Endothelial cell (in vitro differentiated cells): ENCODE measurements around the gene KLHL15. TPM values are rescaled to one million over a fixed set of nuclear protein-coding genes. Genes with fewer than 3 reads are reported as not detected.

Experiments used
- DNase-seq: peaks from one replicate; pipeline ENCODE4 v3.0.0; 2021; ENCODE audit warnings: low spot score
- H3K27ac Mint-ChIP-seq: one replicate; pipeline ENCODE4 v1.8.0; 2021; ENCODE audit warnings: mixed read lengths, inconsistent platforms; ENCODE audit not compliant: unreplicated experiment
- H3K27me3 Mint-ChIP-seq: one replicate; pipeline ENCODE4 v1.8.0; 2021; ENCODE audit warnings: mild to moderate bottlenecking, moderate library complexity, mixed read lengths, inconsistent platforms; ENCODE audit not compliant: unreplicated experiment
- H3K36me3 Mint-ChIP-seq: one replicate; pipeline ENCODE4 v1.8.0; 2021; ENCODE audit warnings: mild to moderate bottlenecking, low read depth, mixed read lengths, inconsistent platforms; ENCODE audit not compliant: unreplicated experiment
- H3K4me1 Mint-ChIP-seq: one replicate; pipeline ENCODE4 v1.8.0; 2021; ENCODE audit warnings: mild to moderate bottlenecking, mixed read lengths, inconsistent platforms; ENCODE audit not compliant: unreplicated experiment
- H3K4me3 Mint-ChIP-seq: one replicate; pipeline ENCODE4 v1.8.0; 2021; ENCODE audit warnings: mild to moderate bottlenecking, mixed read lengths, inconsistent platforms; ENCODE audit not compliant: unreplicated experiment
- H3K9me3 Mint-ChIP-seq: one replicate; pipeline ENCODE4 v1.8.0; 2021; ENCODE audit warnings: mixed read lengths, inconsistent platforms; ENCODE audit not compliant: unreplicated experiment
- total RNA-seq: library from RNA; stranded (reverse); fragmentation: NEBNext Ultra II Directional; extraction: Animal tissue kit (Norgen Biotek cat#: 25700); gene quantifications from one replicate; pipeline ENCODE4 v1.2.1, GENCODE V29; 2021; ENCODE audit not compliant: unreplicated experiment
- TF ChIP-seq, protein P1 (sequence below): fragments of 200-600 bp; sonication (generic); IDR thresholded peaks from one replicate; pipeline ENCODE4 v1.5.0; 2021; ENCODE audit warnings: antibody characterized with exemption; ENCODE audit not compliant: unreplicated experiment

Gene KLHL15
- total RNA-seq, 1 donor from 2014 or later: 5.6 TPM

DNA sequence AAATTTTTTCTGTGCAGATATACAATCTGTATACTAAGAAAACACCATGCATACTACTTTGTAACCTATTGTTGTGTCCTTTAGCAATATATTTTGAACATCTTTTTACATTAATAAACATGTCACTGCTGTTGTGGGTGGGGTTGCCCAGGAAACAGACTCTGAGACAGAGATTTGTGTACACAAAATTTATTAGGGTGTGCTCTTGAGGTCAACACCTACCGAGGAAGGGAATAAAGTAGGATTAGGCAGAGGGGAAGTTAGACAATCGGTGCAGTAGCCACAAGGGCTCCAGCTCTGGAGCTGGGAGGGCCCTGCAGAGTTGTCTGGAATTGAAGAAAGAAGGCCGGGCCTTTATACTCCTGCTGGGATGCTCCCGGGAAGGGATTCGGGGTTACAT lies 62.8 kb downstream of the KLHL15 start:
- Mint-ChIP-seq H3K27ac (no peak overlapping the region), H3K9me3 (no peaks in the 10 kb centered on the region), H3K27me3 (peaks cover 2% of the 10 kb centered on the region), H3K36me3 (no peaks in the 10 kb centered on the region), H3K4me1 (no peaks in the 10 kb centered on the region), H3K4me3 (no peak overlapping the region)
- TF ChIP-seq, protein P1, sequence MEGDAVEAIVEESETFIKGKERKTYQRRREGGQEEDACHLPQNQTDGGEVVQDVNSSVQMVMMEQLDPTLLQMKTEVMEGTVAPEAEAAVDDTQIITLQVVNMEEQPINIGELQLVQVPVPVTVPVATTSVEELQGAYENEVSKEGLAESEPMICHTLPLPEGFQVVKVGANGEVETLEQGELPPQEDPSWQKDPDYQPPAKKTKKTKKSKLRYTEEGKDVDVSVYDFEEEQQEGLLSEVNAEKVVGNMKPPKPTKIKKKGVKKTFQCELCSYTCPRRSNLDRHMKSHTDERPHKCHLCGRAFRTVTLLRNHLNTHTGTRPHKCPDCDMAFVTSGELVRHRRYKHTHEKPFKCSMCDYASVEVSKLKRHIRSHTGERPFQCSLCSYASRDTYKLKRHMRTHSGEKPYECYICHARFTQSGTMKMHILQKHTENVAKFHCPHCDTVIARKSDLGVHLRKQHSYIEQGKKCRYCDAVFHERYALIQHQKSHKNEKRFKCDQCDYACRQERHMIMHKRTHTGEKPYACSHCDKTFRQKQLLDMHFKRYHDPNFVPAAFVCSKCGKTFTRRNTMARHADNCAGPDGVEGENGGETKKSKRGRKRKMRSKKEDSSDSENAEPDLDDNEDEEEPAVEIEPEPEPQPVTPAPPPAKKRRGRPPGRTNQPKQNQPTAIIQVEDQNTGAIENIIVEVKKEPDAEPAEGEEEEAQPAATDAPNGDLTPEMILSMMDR: no peak
- no peak for DNase-seq

GRCh38 chrX:23959781-23960180 lies 67.2 kb downstream of the KLHL15 start:
- no peaks in the 10 kb centered on the region for H3K9me3 Mint-ChIP-seq
- no peaks in the 10 kb centered on the region for H3K36me3 Mint-ChIP-seq
- no peaks in the 10 kb centered on the region for H3K4me1 Mint-ChIP-seq
- DNase-seq: no peak
- H3K27me3 Mint-ChIP-seq: no peaks in the 10 kb centered on the region
- no peak overlapping the region for H3K4me3 Mint-ChIP-seq
- TF ChIP-seq, protein P1: no peak
- H3K27ac Mint-ChIP-seq: no peak overlapping the region

DNA sequence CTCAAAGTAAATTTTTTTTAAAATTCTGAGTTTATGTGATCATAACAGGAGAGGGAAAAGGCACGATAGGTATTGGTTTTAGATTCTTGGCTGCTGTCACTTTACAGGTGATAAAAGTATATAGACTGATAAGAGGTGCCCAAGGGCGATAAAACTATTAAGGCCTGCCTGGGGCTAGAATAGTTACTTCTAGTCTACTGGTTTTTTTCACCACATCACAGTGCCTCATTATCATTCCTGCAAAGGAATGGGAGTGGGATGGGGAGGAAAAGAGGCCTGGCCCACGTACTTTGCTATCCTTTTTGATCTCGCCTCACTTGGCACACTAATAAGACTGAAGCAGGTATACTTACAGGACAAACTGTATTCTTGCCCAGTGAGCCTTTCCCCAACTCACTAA lies 72.6 kb downstream of the KLHL15 start:
- H3K4me3 Mint-ChIP-seq: no peak overlapping the region
- no peak for DNase-seq
- no peaks in the 10 kb centered on the region for H3K9me3 Mint-ChIP-seq
- TF ChIP-seq, protein P1: no peak
- no peaks in the 10 kb centered on the region for H3K27me3 Mint-ChIP-seq
- H3K36me3 Mint-ChIP-seq: no peaks in the 10 kb centered on the region
- no peaks in the 10 kb centered on the region for H3K4me1 Mint-ChIP-seq
- H3K27ac Mint-ChIP-seq: no peak overlapping the region

- H3K4me3 Mint-ChIP-seq: no peak overlapping the region
- H3K4me1 Mint-ChIP-seq: no peaks in the 10 kb centered on the region
- no peaks in the 10 kb centered on the region for H3K27me3 Mint-ChIP-seq
- no peak for DNase-seq
- TF ChIP-seq, protein P1: no peak
- no peaks in the 10 kb centered on the region for H3K36me3 Mint-ChIP-seq
- H3K27ac Mint-ChIP-seq: no peak overlapping the region
- H3K9me3 Mint-ChIP-seq: no peaks in the 10 kb centered on the region
Measured at GRCh38 chrX:23953908-23954269, 73.1 kb downstream of the KLHL15 start.

DNA sequence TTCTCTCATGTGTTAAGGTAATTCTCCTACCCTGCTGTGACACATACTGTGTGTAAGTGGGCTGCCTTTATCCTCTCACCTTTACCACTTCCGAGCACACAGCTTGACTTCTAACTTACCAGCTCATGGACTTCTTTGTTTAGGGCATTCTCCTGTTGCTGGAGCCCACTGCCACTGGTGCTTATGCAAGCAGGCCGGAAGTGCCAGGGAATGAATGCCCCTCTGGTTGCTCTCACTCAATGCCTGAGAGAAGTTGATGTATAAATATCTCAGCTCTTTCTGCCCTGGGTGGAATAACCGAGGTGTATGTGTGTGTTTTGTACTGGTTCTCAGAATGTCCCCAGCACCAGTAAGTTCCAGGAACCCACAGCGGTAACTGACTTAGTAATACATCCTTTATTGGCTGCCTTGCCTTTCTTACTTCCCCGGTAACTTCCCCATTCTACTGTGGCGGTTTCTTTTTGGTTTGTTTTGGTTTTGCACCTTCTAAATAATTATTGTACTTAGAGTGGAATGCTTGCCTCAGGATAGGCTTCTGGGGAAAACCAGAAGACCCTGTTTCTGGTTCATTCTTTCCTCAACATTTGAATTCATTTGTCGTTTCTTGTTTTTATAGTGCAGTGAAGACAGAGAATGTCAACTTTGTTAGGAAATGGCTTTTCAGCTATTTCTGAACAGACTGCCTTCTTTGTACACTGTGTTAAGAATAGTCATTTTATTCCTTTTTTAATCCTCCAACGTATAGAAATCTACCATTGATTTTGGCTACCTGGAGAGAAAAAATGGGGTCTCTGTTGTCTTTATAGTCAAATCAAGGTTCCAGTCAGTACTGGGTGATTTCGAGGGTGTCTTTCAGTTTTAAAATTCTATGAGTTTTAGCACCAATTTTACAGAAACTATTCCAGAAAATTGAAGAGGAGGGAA lies 73.7 kb downstream of the KLHL15 start:
- H3K27me3 Mint-ChIP-seq: no peaks in the 10 kb centered on the region
- H3K36me3 Mint-ChIP-seq: no peaks in the 10 kb centered on the region
- no peaks in the 10 kb centered on the region for H3K4me1 Mint-ChIP-seq
- peak; percentile 3 for DNase-seq
- H3K9me3 Mint-ChIP-seq: no peaks in the 10 kb centered on the region
- no peak overlapping the region for H3K4me3 Mint-ChIP-seq
- TF ChIP-seq, protein P1: no peak
- peak overlapping the region; percentile 21 for H3K27ac Mint-ChIP-seq
